Loucy (cell line): ENCODE measurements around the gene MMADHC.

Source experiments
- H2AFZ ChIP-seq: fragments of 200-600 bp; sonication (generic); 2 replicates; pipeline ENCODE4 v1.6.0; 2016; ENCODE audit warnings: antibody characterized with exemption, mild to moderate bottlenecking, low read length, moderate library complexity
- H3F3A ChIP-seq: fragments of 200-600 bp; 2 replicates; pipeline ENCODE4 v1.6.0; 2016; ENCODE audit warnings: antibody characterized with exemption, low read depth, mild to moderate bottlenecking
- H3K27me3 ChIP-seq: fragments of 200-600 bp; sonication (generic); 2 replicates; pipeline ENCODE4 v1.6.1; 2014; ENCODE audit warnings: low read length, mild to moderate bottlenecking; ENCODE audit not compliant: insufficient read depth, poor library complexity, severe bottlenecking
- H3K36me3 ChIP-seq: fragments of 200-600 bp; sonication (generic); 2 replicates; pipeline ENCODE4 v1.6.1; 2016; ENCODE audit warnings: low read length; ENCODE audit not compliant: insufficient read depth
- H3K4me1 ChIP-seq: fragments of 200-600 bp; sonication (generic); 2 replicates; pipeline ENCODE4 v1.5.1; 2014; ENCODE audit warnings: low read length, mild to moderate bottlenecking; ENCODE audit not compliant: insufficient read depth, poor library complexity, severe bottlenecking
- H3K4me2 ChIP-seq: fragments of 200-600 bp; sonication (generic); 2 replicates; pipeline ENCODE4 v1.6.0; 2014; ENCODE audit warnings: antibody characterized with exemption, low read length, low read depth, mild to moderate bottlenecking; ENCODE audit not compliant: poor library complexity, severe bottlenecking
- H3K4me3 ChIP-seq: fragments of 200-600 bp; sonication (generic); 2 replicates; pipeline ENCODE4 v1.5.1; 2014; ENCODE audit warnings: low read length, mild to moderate bottlenecking, mixed read lengths; ENCODE audit not compliant: poor library complexity, severe bottlenecking
- H3K79me2 ChIP-seq: fragments of 200-600 bp; sonication (generic); 2 replicates; pipeline ENCODE4 v1.6.1; 2014; ENCODE audit warnings: low read length; ENCODE audit not compliant: insufficient read depth
- H3K9ac ChIP-seq: fragments of 200-600 bp; sonication (generic); 2 replicates; pipeline ENCODE4 v1.6.0; 2014; ENCODE audit warnings: mild to moderate bottlenecking, low read depth, low read length, moderate library complexity; ENCODE audit not compliant: poor library complexity, severe bottlenecking
- H3K9me2 ChIP-seq: fragments of 200-600 bp; sonication (generic); replicated peaks from 2 replicates; pipeline ENCODE4 v1.6.1; 2016; ENCODE audit warnings: low read depth, low read length, mixed read lengths
- H3K9me3 ChIP-seq: fragments of 200-600 bp; sonication (generic); 2 replicates; pipeline ENCODE4 v1.6.1; 2014; ENCODE audit warnings: mild to moderate bottlenecking, antibody characterized with exemption, low read length, low read depth; ENCODE audit not compliant: insufficient read depth
- H4K20me1 ChIP-seq: fragments of 200-600 bp; sonication (generic); 2 replicates; pipeline ENCODE4 v1.6.0; 2014; ENCODE audit warnings: antibody characterized with exemption, low read length, mild to moderate bottlenecking; ENCODE audit not compliant: insufficient read depth, poor library complexity, severe bottlenecking
- CTCF ChIP-seq: fragments of 200-600 bp; sonication (generic); conservative IDR thresholded peaks from 2 replicates; pipeline ENCODE4 v1.5.1; 2014; ENCODE audit warnings: mild to moderate bottlenecking, antibody characterized with exemption, low read length
- EZH2phosphoT487 ChIP-seq: fragments of 200-600 bp; IDR thresholded peaks from 2 replicates; pipeline ENCODE4 v1.6.1; 2018; ENCODE audit warnings: antibody characterized with exemption, mild to moderate bottlenecking, moderate library complexity, borderline replicate concordance

Gene MMADHC

DNA sequence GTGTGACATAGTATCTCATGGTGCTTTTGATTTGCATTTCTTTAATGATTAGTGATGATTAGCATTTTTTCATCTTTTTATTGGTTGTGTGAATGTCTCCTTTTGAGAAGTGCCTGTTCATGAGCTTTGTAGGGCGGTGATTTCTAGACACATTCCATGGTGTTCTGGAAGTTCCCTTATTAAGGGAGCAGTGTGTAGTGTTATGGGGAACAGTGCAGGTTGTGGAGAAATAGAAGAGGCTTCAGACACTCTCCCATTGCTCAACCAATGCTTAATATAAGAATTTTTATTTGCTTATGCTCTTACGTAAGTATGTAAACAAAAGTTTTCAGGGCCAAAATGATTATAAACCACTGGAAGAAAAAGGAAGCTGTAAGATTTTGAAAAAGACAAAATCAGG is 34.7 kb downstream of the MMADHC start:
- no peak overlapping the region for H2AFZ ChIP-seq
- H3K27me3 ChIP-seq: no peaks in the 10 kb centered on the region
- H3K79me2 ChIP-seq: no peaks in the 10 kb centered on the region
- H3K4me1 ChIP-seq: no peaks in the 10 kb centered on the region
- H3K9me3 ChIP-seq: no peaks in the 10 kb centered on the region
- no peaks in the 10 kb centered on the region for H3F3A ChIP-seq
- TF ChIP-seq CTCF (no peak), EZH2phosphoT487 (no peak)
- H4K20me1 ChIP-seq: no peaks in the 10 kb centered on the region
- H3K36me3 ChIP-seq: no peaks in the 10 kb centered on the region
- H3K9me2 ChIP-seq: no peaks in the 10 kb centered on the region
- no peak overlapping the region for H3K4me3 ChIP-seq
- no peak overlapping the region for H3K9ac ChIP-seq
- no peak overlapping the region for H3K4me2 ChIP-seq

DNA sequence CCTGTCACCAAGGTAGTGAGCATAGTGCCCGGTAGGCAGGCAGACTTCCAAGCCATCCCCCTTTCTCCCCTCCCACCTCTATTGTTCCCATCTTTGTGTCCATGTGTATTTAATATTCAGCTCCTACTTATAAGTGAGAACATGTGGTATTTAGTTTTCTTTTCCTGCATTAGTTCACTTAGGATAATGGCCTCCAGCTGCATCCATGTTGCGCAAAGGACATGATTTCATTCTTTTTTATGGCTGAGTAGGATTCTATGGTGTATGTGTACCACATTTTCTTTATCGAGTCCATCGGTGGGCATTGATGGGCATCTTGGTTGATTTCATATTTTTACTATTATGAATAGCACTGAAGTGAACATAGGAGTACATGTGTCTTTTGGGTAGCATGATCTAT is 35.3 kb downstream of the MMADHC start:
- no peaks in the 10 kb centered on the region for H3K79me2 ChIP-seq
- no peaks in the 10 kb centered on the region for H3F3A ChIP-seq
- H2AFZ ChIP-seq: no peak overlapping the region
- H3K9me2 ChIP-seq: no peaks in the 10 kb centered on the region
- H3K4me1 ChIP-seq: no peaks in the 10 kb centered on the region
- no peak for TF ChIP-seq EZH2phosphoT487
- TF ChIP-seq CTCF: no peak
- no peak overlapping the region for H3K4me3 ChIP-seq
- H4K20me1 ChIP-seq: no peaks in the 10 kb centered on the region
- H3K27me3 ChIP-seq: no peaks in the 10 kb centered on the region
- H3K4me2 ChIP-seq: no peak overlapping the region
- H3K36me3 ChIP-seq: no peaks in the 10 kb centered on the region
- no peak overlapping the region for H3K9ac ChIP-seq
- H3K9me3 ChIP-seq: no peaks in the 10 kb centered on the region

DNA sequence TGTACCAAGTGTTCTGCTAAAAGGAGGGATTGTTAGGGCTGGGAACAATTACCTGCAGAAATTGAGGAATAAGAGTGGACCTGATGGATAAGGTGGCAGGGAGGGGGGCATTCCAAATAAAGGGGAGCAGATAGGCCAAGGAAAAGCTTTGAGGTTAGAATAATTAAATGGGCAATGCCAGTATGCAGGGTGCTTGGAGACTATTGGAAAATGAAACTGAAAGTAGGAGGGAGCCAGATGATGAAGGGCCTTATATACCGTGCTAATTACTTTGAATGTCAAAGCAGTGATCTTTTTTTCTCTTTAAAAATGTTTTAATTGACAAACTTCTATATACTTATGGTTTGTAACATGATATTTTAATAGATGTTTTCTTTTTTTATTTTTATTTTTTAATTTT is 42.9 kb downstream of the MMADHC start:
- TF ChIP-seq EZH2phosphoT487: no peak
- TF ChIP-seq CTCF: no peak
- H3K9me3 ChIP-seq: no peaks in the 10 kb centered on the region
- no peak overlapping the region for H3K9ac ChIP-seq
- H3K36me3 ChIP-seq: no peaks in the 10 kb centered on the region
- H4K20me1 ChIP-seq: no peaks in the 10 kb centered on the region
- H3K79me2 ChIP-seq: no peaks in the 10 kb centered on the region
- no peaks in the 10 kb centered on the region for H3K27me3 ChIP-seq
- H3K4me2 ChIP-seq: peak overlapping the region; percentile 68
- no peaks in the 10 kb centered on the region for H3F3A ChIP-seq
- no peaks in the 10 kb centered on the region for H3K9me2 ChIP-seq
- peak overlapping the region; percentile 65 for H3K4me3 ChIP-seq
- peak overlapping the region; percentile 93 for H2AFZ ChIP-seq
- H3K4me1 ChIP-seq: no peaks in the 10 kb centered on the region
